Activated CD4-positive, CD25-positive, alpha-beta regulatory T cell (primary cell): Measurements from ENCODE around the gene CA10.

Source experiments
- DNase-seq, 4 experiments: peaks; one replicate each; lab custom pipeline; 2025; lab: John Stamatoyannopoulos, UW

Gene CA10

DNA sequence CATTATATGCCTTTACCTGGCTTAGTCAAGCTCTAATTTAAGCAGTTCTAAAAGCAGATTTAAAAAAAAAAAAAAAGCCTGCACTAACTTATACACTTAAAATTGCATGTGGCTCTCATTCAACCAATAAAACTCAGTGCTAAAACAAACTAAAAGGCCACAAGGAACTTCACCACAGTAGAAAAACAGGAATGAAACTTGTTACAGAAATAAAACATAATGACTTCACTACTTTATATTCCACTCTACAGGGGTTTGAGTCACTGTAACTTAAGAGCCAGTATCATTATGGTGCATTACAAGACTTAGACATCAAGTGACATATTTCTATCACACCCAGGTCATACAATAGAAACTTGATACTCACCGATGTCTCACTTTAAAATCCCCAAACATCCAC is 11.1 kb downstream of the CA10 start:
- no peak for DNase-seq

DNA sequence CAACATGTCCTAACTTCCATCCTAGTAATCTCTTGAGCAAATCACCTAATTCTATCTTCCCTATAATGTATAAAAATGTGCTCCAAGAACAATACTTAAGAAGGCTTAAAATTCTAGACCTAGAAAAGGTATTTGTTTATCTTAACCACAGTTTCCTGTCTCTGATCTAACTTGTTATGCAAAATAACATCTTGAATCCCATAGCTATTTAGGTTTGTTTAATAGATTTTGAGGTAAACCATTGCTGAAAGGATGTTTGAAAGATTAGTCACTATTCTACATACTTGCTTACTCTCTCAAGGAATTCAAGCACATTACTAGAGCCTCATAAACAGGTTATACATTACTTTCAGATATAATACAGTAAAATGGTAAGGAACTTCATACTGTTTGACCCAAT is 13.0 kb downstream of the CA10 start:
- no peak for DNase-seq

DNA sequence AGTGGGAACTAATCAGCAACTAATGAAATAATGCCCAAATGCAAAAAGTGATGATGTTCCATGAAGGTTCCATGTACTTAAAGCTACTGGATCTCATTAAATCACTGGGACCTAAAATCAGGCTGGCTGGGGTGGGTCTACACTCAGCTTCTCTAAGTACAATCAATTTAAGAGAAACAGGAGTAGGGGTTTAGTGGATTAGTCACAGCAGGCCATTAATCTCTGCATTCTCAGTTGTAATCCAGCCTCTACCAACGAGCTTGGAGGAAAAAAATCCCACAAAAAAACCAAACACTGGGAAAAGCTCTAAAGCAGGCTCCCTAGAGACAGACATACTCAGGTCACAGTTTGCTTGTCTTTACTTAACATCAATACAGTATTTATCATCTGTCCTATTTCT is 15.0 kb downstream of the CA10 start:
- no peak for DNase-seq

DNA sequence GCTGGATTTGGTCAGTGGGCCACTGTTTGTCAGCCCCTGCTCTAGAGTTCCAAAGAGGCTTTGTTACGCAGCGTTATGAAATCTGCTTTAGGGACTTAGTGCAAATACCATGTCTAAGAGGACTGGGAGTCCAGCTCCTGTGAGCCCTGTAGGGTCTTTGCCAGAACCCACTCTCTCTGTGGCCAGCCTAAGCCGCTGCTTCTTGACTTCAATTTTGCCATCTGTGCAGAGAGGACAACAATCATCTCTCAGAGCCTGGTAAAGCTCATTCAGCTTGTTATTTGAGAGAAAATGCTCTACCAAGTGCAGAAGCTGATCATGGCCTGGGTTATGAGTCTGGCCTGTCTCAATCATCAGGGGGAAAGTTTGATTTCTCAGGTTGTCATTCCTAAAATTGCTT is 17.9 kb downstream of the CA10 start:
- DNase-seq = no peak

DNA sequence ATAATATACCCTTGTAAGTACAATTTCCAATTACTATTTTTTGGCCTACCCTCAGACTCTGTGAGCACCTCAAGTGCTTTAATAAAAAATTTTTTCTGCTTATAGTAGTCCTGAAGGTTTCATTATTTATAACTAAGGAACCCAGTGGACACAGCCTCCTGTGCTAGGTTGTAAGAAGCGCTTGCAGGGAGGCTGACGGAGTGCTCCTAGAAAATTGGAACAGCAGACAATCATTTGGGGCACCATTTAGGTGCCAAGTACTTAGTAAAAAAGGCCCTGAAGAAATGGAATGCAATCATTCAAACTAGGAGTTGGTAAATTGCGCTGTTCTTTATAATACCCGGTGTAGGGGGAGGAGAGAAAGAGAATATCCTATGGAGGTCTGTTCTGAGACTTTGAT is 19.8 kb downstream of the CA10 start:
- DNase-seq = no peak

DNA sequence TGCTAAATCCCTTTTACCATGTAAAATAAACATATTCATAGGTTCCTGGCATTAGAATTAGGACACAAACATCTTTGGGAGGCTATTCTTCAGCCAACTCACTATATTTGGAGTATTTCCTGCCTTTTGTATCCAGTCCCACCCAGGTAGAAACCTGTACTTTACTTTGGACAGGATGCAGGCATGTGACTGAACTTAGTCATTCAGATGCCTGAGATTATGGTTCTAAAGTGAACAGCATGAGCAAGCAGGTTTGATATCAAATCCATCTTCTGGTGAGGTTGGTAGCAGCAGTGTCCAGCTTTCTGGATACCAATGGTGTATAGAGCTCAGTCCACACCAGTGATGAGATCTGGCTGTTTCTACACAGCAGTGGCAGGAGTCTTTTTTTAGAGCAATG is 20.2 kb downstream of the CA10 start:
- no peak for DNase-seq

DNA sequence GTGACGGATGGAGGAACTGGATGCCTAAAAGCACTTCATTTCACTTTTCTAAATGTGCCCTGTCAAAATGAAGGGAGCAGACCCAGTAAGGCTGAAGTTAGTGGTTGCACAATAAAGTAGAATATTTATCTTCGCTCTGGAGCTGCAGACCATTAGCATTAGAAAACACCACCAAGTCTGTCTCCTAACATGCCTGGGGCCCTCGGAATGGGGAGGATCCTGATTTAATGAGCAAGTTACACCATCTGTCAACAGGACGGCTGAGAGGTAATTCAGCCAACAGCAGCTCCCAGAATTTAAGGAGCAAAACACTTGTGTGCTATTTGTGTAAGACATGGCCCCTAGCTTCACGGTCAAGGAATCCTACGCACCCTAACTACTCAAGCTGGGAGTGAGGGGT is 22.3 kb downstream of the CA10 start:
- DNase-seq = no peak

DNA sequence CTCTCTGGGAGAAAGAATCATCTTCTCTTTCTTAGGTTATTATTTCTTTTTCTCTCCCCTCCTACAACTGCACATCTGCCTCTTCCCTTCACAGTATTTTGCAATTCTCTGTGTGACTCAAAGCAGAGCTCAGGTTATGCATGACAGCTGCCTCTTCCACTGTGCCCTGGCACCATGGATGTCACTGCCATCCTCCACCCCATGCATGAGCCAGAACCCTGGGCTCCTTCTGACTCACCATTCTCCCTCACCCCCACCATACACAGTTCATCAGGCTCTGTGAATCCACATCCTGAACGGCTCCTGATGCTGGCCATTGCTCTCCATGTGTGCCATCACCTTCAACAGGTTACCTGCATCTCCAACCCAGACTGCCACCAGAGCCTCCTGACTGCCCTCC is 23.9 kb downstream of the CA10 start:
- no peak for DNase-seq

DNA sequence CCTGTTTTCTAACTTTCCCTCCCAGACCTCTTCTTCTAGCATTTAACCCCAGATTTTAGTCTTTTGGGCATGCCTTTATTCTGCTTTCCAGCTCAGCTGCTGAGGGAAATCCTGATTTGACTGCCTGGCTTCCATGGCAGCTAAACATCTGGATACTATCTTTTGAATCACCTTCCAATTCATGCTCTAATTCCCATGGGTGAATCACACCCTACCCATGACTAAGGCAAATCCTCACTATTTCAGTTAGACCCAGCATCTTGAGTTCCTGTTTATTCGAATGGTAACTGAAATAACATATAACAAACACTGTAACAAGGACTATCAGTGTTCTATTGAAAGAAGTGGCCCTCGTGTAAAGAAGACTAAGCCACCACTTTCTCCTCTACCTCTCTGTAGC is 29.8 kb downstream of the CA10 start:
- no peak for DNase-seq

DNA sequence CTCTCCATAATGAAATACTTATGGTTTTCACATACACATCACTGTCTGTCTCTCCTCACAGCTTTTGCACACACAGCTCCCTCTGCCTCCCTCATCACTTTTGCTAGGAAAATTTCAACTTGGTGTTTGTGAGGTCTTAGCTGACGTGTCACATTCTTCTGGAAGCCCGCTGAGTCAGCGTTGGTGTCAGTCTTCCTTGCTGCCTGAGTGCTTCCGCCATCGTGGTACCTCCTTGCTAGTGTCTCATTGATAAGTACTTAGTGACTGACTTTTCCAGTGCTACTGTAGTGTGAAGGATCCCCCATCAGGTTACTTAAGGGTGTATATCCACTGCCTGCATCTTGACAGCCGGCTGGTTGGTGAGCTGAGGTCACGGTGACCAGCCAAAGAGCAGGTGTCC is 33.5 kb downstream of the CA10 start:
- DNase-seq = no peak

DNA sequence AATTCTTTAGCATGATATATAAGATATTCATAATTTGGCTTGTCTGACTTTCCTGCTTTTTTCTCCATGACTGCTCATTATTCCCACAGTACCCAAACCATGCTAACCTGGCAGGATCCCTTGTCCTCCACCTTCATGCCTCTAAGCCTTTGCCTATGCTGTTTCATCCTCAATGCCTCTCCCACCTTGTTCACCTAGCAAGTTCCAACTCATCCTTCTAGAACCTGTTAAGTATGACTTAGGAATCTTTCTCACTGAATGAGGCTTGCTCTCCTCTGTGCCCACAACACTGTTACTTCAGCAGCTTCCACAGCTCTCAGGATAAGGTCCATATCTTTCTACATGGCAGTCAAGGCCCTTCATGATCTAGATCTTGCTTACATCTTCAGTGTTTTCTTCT is 34.0 kb downstream of the CA10 start:
- no peak for DNase-seq

DNA sequence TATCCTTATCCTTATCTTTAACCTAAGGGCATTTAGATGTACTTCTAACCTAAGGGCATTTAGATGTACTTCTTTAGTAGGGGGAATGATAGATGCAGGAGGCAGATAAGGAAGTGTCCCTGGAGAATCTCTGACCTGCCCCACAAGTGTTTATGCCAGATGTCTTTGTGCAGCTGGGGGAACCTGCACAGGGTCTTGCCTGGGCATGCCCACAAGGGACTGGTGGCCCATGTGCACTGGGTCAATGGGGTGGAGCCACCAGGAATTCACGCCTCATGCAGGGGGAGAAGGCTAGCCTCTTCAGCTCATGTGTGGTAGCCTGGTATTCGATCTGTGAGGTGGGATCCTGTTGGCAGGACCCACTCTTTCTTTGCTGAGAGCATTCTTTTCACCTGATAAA is 38.0 kb downstream of the CA10 start:
- DNase-seq = no peak

DNA sequence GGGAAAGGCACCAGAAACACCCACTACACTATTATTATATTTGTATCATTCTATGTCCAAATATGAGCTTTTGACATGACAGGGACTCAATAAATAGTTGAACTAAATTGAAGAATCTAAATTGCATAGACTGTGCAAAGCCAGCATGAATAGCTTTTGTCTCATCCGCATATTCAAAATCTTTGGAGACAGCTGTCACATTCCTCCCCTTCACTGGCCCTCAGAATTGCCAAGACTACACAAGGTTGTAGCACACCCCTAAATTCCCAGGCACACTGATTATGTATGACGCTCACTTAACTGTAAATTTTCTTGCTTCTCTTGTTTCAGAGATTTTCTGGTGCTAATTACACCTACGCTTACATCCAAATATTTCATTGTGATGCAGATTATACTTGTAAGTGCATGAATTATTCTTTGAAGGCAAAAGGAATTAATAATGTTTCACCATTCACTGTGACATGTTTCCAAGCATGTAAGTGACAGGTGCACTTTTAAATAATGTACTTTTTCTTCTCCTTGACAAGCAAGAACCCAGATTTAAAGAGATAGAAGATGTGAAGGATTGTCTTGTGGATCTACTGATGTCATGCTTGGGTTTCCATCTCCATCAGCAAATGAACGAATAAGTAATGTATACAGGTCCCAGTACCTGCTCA is 47.5 kb downstream of the CA10 start:
- no peak for DNase-seq

DNA sequence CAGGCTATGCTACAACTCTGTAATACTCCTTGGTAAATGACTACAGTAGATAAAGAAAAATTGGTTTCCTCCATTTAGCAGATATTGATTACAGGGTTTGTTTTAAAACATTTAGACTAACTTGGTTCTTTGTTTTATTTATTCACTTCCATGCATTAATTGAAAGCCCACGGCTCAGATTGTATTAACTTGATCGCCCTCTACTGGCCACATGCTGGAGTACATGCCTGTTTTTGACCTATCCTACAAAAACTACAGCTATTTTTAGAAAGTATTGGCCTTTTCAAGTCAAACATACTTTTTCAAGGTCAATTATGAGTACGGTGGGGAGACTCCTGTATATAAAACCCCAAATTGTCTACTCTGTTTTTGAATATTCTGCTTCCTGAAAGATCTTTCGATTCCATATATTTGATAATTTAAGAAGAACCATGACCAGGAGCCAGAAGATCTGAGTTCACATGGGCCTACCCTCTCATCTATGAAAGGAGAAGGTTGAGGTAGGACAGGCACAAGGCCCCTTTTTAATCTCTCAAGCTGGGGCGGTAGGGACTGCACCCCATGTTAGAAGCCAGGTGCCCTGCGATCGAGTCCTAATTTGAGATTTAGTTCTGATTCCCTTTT is 51.8 kb downstream of the CA10 start:
- peak in 1 of 4 experiments; percentile 6 for DNase-seq

DNA sequence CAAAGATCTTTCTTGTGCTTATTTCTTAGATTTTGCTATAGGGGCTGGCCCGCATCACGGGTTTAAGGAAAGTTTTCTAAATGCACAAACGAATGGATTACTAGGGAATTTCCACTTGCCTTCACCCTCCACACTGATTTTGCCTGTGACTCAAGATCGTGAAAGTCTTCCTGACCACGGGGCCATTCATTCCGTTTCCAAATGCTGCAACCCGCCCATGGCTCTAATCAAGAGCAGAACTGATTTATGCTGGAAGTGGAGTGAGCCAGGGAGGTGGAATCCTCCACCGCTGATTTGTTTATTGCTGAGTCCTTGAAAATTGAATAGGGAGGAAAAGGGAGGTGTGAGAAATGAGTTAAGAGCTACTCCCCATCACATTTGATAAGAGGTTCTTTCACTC is 52.4 kb downstream of the CA10 start:
- no peak for DNase-seq

DNA sequence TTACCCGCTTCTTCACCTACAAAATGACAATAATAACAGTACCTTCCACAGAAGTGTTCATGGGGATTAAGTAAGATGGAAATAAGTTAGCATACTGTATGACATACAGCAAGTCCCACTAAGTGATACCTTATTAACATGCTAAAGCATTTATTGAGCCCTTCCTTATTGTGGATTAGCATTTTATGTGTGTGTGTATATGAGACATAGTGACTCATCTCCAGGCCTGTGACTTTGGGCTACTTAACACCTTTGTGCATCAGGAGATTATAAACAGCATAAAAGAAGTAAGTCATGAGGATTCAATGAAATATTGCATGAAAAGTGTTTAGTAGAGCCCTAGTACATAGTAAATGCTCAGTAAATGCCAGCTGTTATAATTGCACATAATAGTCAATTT is 52.9 kb downstream of the CA10 start:
- no peak for DNase-seq

DNA sequence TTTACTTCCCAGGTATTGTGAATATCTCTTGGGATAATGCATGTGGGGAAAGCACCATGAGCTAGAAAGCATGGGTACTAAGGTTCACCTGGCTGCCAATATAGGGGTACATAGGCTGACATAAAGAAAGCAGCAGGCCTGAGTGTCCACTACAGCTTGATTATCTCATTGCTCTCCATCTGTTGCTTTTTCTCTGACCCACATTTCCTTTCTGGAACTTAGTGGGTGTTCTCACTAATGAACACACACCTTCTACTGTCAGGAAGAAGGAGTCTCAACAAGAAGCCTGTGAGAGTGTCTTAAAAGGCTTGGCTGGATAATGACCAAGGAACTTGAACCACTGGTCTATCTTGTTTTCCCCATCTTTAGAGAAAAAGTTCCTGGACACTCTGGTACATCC is 62.5 kb downstream of the CA10 start:
- DNase-seq = no peak

DNA sequence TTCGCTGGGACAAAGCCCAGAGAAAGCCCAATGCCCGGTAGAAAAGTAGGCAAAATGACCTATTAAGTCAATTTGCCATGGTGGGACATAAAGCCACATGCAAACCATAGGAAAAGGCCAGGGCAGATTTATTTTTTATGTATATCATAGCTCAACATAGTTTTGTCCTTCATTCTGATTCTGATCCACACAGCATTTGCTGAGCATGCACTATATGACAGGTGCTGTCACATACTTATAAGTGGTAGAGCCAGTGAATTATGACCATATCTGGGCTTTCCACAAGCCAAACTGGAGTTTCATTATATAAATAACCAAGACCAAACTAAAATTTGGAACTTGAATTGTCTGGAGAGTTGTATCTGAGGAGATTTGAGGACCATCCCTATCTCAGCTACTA is 74.3 kb downstream of the CA10 start:
- no peak for DNase-seq

DNA sequence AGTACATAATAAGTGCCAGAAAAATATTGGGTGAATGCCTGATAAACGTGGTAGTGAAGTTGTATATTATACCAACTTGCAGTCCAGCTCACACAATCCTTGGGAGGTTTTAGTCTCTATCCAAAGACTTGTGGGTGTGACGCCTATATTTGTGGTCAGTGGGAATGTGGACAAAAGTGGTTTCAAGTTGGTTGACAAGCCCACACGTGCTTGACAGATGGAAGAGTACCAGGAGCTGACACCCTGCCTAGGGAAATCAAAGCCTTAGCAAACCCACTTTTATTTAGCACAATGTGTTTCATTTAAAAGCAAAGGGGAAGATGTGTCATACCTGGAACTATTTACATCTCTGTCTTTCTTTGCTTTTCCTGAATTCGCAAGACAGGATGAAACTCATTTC is 79.0 kb downstream of the CA10 start:
- no peak for DNase-seq

DNA sequence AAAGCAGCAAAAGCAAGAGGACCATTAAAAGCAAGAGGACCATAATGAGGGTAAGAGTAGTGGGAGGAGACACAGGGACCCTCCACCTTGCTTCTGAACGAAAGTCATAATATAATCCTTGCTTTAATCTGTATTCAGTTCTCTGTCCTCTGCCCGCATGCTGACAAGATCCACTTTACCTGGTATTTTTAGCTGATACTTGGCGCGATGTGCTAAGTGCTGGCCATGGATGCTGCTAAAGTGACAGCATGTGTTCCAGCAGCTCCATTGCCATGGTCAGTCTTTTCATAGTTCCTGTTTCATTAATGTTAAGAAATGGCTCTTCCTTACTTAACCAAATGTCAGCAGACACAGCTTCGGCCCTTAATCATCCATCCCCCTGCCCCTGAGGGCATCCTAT is 86.8 kb downstream of the CA10 start:
- DNase-seq = no peak

DNA sequence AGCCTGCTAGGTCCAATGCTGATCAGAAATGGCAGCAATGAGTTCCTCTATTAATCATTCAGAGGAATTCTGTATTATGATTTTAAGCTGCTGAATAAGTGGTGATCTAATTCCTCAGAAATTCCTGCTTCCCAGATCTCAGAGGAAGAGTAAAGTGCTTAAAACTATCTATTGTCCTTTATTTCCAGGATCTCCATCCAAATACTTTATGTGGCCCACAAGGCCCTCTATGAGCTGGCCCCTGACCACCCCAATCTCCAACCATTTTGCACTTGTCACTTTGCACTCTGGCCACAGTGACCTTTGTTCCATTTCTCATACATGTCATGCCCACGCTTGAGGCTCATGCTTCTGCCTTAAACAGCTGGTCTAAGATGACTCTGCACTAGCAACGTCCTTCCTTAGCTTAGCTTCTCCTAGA is 93.7 kb downstream of the CA10 start:
- DNase-seq = no peak

DNA sequence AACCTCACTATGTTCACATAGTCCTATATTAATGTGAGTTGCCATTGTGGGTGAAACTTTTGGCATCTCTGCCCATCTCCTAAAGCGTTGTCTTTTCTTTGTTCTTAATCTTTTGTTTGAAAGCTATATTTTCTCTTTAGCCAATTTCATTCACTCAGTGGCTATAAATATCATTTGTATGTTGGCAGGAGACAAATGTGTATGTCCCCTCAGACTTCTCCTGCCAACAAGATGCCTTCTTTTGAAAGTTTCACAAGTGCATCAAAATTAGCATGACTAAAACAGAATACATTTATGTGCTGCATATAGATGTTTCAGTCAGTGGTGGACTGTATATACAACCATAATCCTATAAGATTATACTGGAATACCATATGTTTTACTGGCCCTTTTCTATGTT is 109.0 kb downstream of the CA10 start:
- DNase-seq = no peak

DNA sequence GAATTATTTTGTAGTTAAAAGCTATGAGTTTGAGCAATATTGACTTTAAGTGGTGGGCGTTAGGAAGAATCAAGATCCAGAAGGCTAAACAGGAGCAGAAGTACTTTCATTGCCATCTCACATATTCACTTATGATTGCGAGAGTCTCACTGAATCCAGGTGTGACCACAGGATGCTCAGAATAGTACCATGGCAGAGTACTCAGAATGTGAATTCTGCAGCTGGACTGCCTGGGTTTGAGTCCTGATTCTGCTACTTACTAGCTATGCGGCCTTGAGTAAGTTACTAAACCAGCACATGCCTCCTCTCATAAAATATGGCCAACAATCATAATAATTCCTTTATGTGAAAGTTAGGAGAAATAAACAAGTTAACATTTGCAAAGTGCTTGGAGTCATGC is 109.5 kb downstream of the CA10 start:
- DNase-seq = no peak

DNA sequence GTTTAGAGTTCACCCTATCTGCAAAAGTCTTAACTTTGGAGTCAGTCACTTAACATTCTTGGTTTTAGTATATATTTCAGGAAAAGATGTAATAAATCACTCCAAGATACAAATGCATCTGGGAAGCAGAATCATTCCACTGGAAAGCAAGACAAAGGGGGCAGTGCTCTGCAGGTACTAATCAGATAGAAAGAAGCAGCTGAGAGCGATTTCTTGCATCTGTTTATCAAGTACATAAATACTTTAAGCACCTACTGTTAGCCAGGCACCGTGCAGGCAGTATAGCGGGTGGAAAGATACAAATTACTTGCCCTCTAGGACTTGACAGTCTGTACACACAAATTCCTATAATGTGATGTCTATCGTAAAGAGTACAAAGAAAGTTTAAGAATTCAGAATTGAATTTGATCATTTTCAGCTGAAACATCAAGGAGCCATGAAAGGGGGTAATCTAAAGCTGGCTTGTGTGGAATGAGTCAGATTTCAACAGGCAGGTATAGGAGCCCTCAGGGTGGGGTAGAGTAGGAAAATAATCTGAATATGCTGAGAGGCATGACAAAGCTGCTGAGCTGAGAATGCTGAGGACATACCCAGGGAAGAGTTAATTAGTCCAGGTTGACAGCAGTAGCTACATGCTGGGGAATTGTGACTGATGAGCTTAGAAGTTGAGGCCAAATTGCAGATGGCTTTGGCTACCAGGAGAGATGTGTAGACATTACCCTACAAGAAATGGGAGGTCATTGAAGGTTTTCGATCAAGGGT is 110.2 kb downstream of the CA10 start:
- no peak for DNase-seq
